GM12891 (cell line): ENCODE measurements around the gene FHOD1.

ENCODE experiments used
- POLR2A ChIP-seq: IDR thresholded peaks from 2 replicates; pipeline ENCODE4 v1.6.1; 2011; ENCODE audit warnings: low read depth, low read length, control low read depth
- POLR2AphosphoS5 ChIP-seq: IDR thresholded peaks from 2 replicates; pipeline ENCODE4 v1.6.1; 2011; ENCODE audit warnings: low read depth, low read length, control low read depth
- SPI1 ChIP-seq: IDR thresholded peaks from 2 replicates; pipeline ENCODE4 v1.6.1; 2011; ENCODE audit warnings: low read depth, low read length, control low read depth

- TF ChIP-seq POLR2A (no peak), POLR2AphosphoS5 (no peak), SPI1 (no peak)
Measured at GRCh38 chr16:67211674-67212073, 35.6 kb downstream of the FHOD1 start.
